Kidney (tissue), 14 donors: Measurements from ENCODE around the gene MEIOB. TPM values are rescaled to one million over a fixed set of nuclear protein-coding genes. Genes with fewer than 3 reads are reported as not detected.

ENCODE experiments used
- DNase-seq, 5 donors: peaks; one replicate each; pipeline ENCODE4 v3.0.0-alpha.2; 2013 to 2020
- FAIRE-seq: peaks from 2 replicates; lab custom pipeline; 2012; peaks lifted over from hg19 to GRCh38; lab: Jason Lieb, UNC
- H3K27ac ChIP-seq, 2 donors: one replicate each; pipeline ENCODE4 v1.7.0; 2013; ENCODE audit warnings: low read depth in 2 of 2, low read length in 2 of 2, inconsistent platforms in 1 of 2
- H3K27me3 ChIP-seq: one replicate; pipeline ENCODE4 v1.7.1; 2013; ENCODE audit warnings: low read length, inconsistent platforms; ENCODE audit not compliant: control insufficient read depth, insufficient read depth
- H3K36me3 ChIP-seq, 3 donors: one replicate each; pipeline versions ENCODE4 v1.7.0 to v1.7.1; 2013; ENCODE audit warnings: low read length in 3 of 3, control low read depth in 1 of 3, inconsistent platforms in 1 of 3; ENCODE audit not compliant: insufficient read depth in 3 of 3, control insufficient read depth in 2 of 3
- H3K4me1 ChIP-seq, 3 donors: one replicate each; pipeline versions ENCODE4 v1.7.0 to v1.7.1; 2013; ENCODE audit warnings: low read length in 3 of 3, inconsistent platforms in 1 of 3, low read depth in 1 of 3; ENCODE audit not compliant: control insufficient read depth in 2 of 3, insufficient read depth in 2 of 3
- H3K4me3 ChIP-seq, 3 donors: one replicate each; pipeline versions ENCODE4 v1.7.0 to v1.8.1; 2013; ENCODE audit warnings: low read length in 3 of 3, control low read depth in 1 of 3, inconsistent platforms in 1 of 3
- H3K9ac ChIP-seq, 3 donors: one replicate each; pipeline versions ENCODE4 v1.7.0 to v1.7.1; 2013; ENCODE audit warnings: low read length in 3 of 3, control low read depth in 1 of 3, inconsistent platforms in 1 of 3
- H3K9me3 ChIP-seq, 3 donors: one replicate each; pipeline versions ENCODE4 v1.7.0 to v1.7.1; 2013; ENCODE audit warnings: low read length in 3 of 3, control low read depth in 1 of 3, inconsistent platforms in 1 of 3; ENCODE audit not compliant: control insufficient read depth in 2 of 3, insufficient read depth in 1 of 3
- intact Hi-C: fragments of 100-400 bp; cut with DNase I; formaldehyde crosslinking; loops from one replicate; pipeline ENCODE4 v1.11.1; 2022
- polyA plus RNA-seq: library from polyadenylated mRNA; stranded (reverse); fragments of 350-450 nt; fragmentation: Illumina TruSeq; extraction: RNeasy Lipid Tissue Mini Kit (QIAGEN cat#74804); gene quantifications from one replicate; pipeline ENCODE4 v1.2.3, GENCODE V29; 2014; ENCODE audit warnings: low read depth, low replicate concordance; ENCODE audit not compliant: insufficient read depth
- total RNA-seq: library from RNA; stranded (reverse); fragmentation: NEBNext Ultra II Directional; extraction: Animal tissue kit (Norgen Biotek cat#: 25700); gene quantifications from one replicate; pipeline ENCODE4 v1.2.1, GENCODE V29; 2021
- TF ChIP-seq, protein P1 (sequence below): IDR thresholded peaks from 3 replicates; pipeline ENCODE4 v1.5.1; 2012; ENCODE audit warnings: mild to moderate bottlenecking, moderate library complexity, borderline replicate concordance; ENCODE audit not compliant: insufficient read depth; ENCODE audit errors: extremely low read depth
- donor health status: control.
- donor health status: control.
- donor health status: control.
- donor health status: control.
- donor health status: control.
- donor health status: DM: yes; HTN: yes; CAD: no.
- donor health status: Normal renal cell carcinoma (clear cell type).

The MEIOB gene
- total and polyA plus RNA-seq, 2 donors from 2014 or later, result 0.16 to 1.4 TPM

DNA sequence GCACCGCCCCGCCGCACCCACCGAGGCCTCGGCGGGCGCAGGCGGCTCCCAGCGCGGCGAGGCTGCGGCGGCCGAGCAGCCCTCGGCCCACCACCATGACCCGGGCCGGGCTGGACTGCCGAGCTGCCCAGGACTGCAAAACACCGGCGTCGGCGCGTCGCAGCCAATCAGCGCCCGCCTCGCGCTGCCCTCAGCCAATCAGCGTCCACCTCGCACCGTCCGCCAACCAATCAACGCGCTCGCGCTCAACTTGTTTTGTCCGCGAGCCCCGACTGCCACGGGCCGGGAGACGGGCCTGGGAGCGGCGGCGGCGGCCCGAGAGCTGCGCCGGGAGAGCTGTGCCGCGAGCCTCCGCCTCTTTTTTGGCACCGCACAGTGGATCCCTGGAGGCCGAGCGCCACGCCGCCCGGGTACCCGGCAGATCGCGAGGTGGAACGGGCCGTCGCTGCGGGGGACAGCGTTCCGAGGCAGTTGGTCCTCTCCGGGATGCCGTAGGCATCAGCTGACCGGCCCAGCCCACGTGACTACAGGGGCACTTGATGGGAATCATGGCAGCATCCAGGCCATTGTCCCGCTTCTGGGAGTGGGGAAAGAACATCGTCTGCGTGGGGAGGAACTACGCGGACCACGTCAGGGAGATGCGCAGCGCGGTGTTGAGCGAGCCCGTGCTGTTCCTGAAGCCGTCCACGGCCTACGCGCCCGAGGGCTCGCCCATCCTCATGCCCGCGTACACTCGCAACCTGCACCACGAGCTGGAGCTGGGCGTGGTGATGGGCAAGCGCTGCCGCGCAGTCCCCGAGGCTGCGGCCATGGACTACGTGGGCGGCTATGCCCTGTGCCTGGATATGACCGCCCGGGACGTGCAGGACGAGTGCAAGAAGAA, 45.0 kb downstream of the MEIOB start, which contains the start of the genes FAHD1 and HAGH:
Gene FAHD1, plus strand, starts transcription at position 516 of the 883 bp plus-strand sequence. Its CDS starts 33 bp downstream, at position 549.
Gene HAGH, minus strand, starts transcription at position 135 of the 883 bp plus-strand sequence. Its CDS starts 38 bp downstream, at position 97.
- Histone ChIP-seq H3K4me1 (peaks cover 0 to 19% (median 3%) of the 10 kb centered on the region in 3 donors), H3K9me3 (no peaks in the 10 kb centered on the region), H3K27ac (peak within 1 kb of the TSS; percentile 84 to 91), H3K4me3 (peak within 1 kb of the TSS; percentile 88 to 100 (median 94)), H3K9ac (peak within 1 kb of the TSS; percentile 56 to 97 (median 93)), H3K36me3 (peaks cover 0 to 10% (median 6%) of the 10 kb centered on the region in 3 donors), H3K27me3 (no peaks in the 10 kb centered on the region)
- intact Hi-C loops, result no loop called here
- TF ChIP-seq, protein P1, sequence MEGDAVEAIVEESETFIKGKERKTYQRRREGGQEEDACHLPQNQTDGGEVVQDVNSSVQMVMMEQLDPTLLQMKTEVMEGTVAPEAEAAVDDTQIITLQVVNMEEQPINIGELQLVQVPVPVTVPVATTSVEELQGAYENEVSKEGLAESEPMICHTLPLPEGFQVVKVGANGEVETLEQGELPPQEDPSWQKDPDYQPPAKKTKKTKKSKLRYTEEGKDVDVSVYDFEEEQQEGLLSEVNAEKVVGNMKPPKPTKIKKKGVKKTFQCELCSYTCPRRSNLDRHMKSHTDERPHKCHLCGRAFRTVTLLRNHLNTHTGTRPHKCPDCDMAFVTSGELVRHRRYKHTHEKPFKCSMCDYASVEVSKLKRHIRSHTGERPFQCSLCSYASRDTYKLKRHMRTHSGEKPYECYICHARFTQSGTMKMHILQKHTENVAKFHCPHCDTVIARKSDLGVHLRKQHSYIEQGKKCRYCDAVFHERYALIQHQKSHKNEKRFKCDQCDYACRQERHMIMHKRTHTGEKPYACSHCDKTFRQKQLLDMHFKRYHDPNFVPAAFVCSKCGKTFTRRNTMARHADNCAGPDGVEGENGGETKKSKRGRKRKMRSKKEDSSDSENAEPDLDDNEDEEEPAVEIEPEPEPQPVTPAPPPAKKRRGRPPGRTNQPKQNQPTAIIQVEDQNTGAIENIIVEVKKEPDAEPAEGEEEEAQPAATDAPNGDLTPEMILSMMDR, result no peak
- DNase-seq (peak; percentile 96 to 98 (median 97)), FAIRE-seq (no peak)

DNA sequence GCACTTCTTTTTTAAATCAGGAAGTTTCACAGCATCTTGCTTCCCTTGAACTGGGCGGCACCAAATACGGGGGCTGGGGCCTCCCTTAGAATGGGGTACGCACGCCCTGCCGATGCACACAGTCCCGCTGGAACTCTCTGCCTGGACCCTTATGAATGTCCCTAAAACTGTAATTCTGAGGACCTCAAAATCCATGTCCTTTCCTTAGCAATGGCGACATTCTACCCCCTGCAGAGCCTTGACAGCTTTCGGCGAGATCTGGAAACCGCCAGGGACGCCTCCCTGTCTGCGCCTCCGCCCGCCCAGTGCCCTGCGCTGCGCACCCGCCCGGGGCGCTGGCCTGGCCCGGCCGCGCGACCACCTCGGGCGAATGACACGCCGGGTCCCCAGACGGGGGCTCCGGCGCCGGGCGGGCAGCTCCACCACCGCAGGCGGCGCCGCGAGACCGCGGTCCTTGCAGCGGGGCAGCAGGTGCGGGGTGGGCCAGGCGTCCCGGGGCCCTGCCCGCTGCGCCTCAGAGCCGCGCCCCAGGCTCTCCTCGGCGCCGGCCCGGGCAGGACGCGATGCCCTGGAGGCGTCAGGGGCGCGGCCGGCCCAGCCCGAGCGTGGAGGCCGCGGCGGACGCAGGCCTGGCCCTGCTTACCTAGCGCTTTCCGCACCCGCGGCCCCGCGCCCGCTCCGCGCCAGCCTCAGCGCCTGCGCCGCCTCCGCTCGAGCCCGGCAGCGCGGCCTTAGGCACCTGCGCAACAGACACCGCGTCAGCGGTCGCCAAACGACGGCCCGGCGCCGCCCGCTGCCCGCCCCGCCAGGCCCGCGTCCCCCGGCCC, 45.9 kb downstream of the MEIOB start:
- Histone ChIP-seq H3K27me3 (no peaks in the 10 kb centered on the region), H3K36me3 (peaks cover 0 to 15% (median 6%) of the 10 kb centered on the region in 3 donors), H3K4me1 (peaks cover 0 to 19% (median 3%) of the 10 kb centered on the region in 3 donors), H3K27ac (peak overlapping the region in 1 of 2 donors; percentile 51), H3K4me3 (peak overlapping the region; percentile 28 to 86 (median 77)), H3K9ac (peak overlapping the region in 1 of 3 donors; percentile 61), H3K9me3 (no peaks in the 10 kb centered on the region)
- TF ChIP-seq, protein P1, result no peak
- DNase-seq (peak in 2 of 5 donors; percentile 24 to 76), FAIRE-seq (no peak)
- intact Hi-C loops, result no loop called here

DNA sequence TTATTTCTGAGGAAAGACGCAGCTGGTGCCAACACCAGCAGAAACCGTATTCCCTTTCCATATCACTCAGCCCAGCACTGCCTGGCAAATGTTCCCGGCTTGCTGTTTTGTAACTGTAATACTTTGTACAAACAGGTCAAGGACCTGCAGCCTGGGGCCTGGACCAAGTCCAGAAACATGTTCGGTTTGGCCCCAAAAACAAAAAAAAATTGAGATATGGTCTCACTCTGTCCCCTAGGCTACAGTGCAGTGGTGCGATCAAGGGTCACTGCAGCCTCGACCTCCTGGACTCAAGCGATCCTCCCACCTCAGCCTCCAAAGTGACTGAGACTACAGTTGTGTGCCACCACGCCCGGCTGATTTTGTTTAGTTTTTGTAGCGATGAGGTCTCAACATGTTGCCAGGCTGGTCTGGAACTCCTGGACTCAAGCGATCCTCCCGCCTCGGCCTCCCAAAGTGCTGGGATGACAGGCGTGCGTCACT, 46.5 kb downstream of the MEIOB start:
- TF ChIP-seq, protein P1, result no peak
- Histone ChIP-seq H3K9ac (peak overlapping the region in 1 of 3 donors; percentile 61), H3K36me3 (peaks cover 0 to 20% (median 8%) of the 10 kb centered on the region in 3 donors), H3K4me1 (peaks cover 0 to 19% (median 3%) of the 10 kb centered on the region in 3 donors), H3K4me3 (peak overlapping the region in 2 of 3 donors; percentile 77 to 86), H3K27ac (peak overlapping the region in 1 of 2 donors; percentile 51), H3K9me3 (no peaks in the 10 kb centered on the region), H3K27me3 (no peaks in the 10 kb centered on the region)
- DNase-seq (no peak), FAIRE-seq (no peak)
- intact Hi-C loops, result no loop called here
